Endothelial cell of umbilical vein (primary cell): ENCODE results near the gene NECAB2. TPM values are rescaled to one million over a fixed set of nuclear protein-coding genes. Genes with fewer than 3 reads are reported as not detected.

ENCODE experiments used
- BruUV-seq: library from RNA; stranded (reverse); fragments of 400-500 nt; replicated peaks from 2 replicates; lab custom pipeline; 2021; lab: Mats Ljungman, UMichigan
- CTCF ChIA-PET: fragments of 300-600, 350-600 bp; sonication (Branson Sonifier 250); formaldehyde crosslinking; loops from one replicate; lab custom pipeline; 2021; ENCODE audit warnings: antibody characterized with exemption, inconsistent platforms; lab: Charles Lee
- POLR2A ChIA-PET: fragments of 300-600, 350-600 bp; sonication (Branson Sonifier 250); formaldehyde crosslinking; loops from one replicate; lab custom pipeline; 2021; ENCODE audit warnings: antibody characterized with exemption, inconsistent platforms; lab: Charles Lee
- DNase-seq: peaks from one replicate; pipeline ENCODE4 v3.0.0-alpha.2; 2011; ENCODE audit warnings: low read depth, low spot score
- FAIRE-seq: peaks from 2 replicates; lab custom pipeline; 2011; peaks lifted over from hg19 to GRCh38; lab: Jason Lieb, UNC
- H2AFZ ChIP-seq: 2 replicates; pipeline ENCODE4 v1.6.0; 2012; ENCODE audit warnings: low read depth, low read length, control low read depth, inconsistent platforms
- H3K27ac ChIP-seq: 2 replicates; pipeline ENCODE4 v1.5.1; 2011; ENCODE audit warnings: low read depth, mild to moderate bottlenecking, control low read depth, low read length, moderate library complexity; ENCODE audit not compliant: insufficient read depth
- H3K27me3 ChIP-seq, 2 experiments: 2 replicates each; pipeline versions ENCODE4 v1.6.0 to v1.6.1; 2011; ENCODE audit warnings: low read length in 2 of 2, mixed read lengths in 1 of 2; ENCODE audit not compliant: control insufficient read depth in 2 of 2, insufficient read depth in 2 of 2
- H3K36me3 ChIP-seq, 2 experiments: 2 replicates in 1 of 2; 3 replicates in 1 of 2; pipeline ENCODE4 v1.5.1; 2011; ENCODE audit warnings: low read length in 2 of 2, mild to moderate bottlenecking in 1 of 2, moderate library complexity in 1 of 2; ENCODE audit not compliant: control insufficient read depth in 2 of 2, insufficient read depth in 2 of 2; ENCODE audit errors: extremely low read depth in 1 of 2
- H3K4me1 ChIP-seq: 3 replicates; pipeline ENCODE4 v1.5.1; 2011; ENCODE audit warnings: mild to moderate bottlenecking, low read length; ENCODE audit not compliant: control insufficient read depth, insufficient read depth; ENCODE audit errors: extremely low read depth
- H3K4me2 ChIP-seq: 2 replicates; pipeline ENCODE4 v1.6.1; 2011; ENCODE audit warnings: low read length, control low read depth, mixed read lengths; ENCODE audit not compliant: insufficient read depth
- H3K4me3 ChIP-seq, 3 experiments: fragments of 200-600 bp in 1 of 3; sonication (generic), shearing (Covaris generic) in 1 of 3; replicated peaks in 1 of 3; 2 replicates each; pipeline ENCODE4 v1.5.1; 2011 to 2016; ENCODE audit warnings: control low read depth in 3 of 3, low read length in 3 of 3, mild to moderate bottlenecking in 2 of 3, inconsistent platforms in 1 of 3, low read depth in 1 of 3, moderate library complexity in 1 of 3; ENCODE audit not compliant: insufficient read depth in 1 of 3
- H3K79me2 ChIP-seq: 2 replicates; pipeline ENCODE4 v1.6.0; 2012; ENCODE audit warnings: low read length, inconsistent platforms; ENCODE audit not compliant: control insufficient read depth, insufficient read depth
- H3K9ac ChIP-seq: replicated peaks from 2 replicates; pipeline ENCODE3; 2011; ENCODE audit warnings: low read length, control low read depth; ENCODE audit not compliant: insufficient read depth; ENCODE audit errors: extremely low read depth
- H3K9me1 ChIP-seq: replicated peaks from 3 replicates; pipeline ENCODE4 v1.6.0; 2011; ENCODE audit warnings: mild to moderate bottlenecking, low read length; ENCODE audit not compliant: control insufficient read depth, insufficient read depth; ENCODE audit errors: extremely low read depth
- H3K9me3 ChIP-seq: replicated peaks from 2 replicates; pipeline ENCODE4 v1.5.1; 2012; ENCODE audit warnings: low read length, inconsistent platforms; ENCODE audit not compliant: control insufficient read depth, insufficient read depth
- H4K20me1 ChIP-seq: replicated peaks from 2 replicates; pipeline ENCODE3; 2011; ENCODE audit warnings: mild to moderate bottlenecking, low read length; ENCODE audit not compliant: control insufficient read depth, insufficient read depth; ENCODE audit errors: extremely low read depth
- CTCF ChIP-seq, 2 donors: IDR thresholded peaks; 1 replicate in 1 of 2; 2 replicates in 1 of 2; pipeline ENCODE4 v1.5.1; 2011; ENCODE audit warnings: low read length in 2 of 2, mild to moderate bottlenecking in 2 of 2, moderate library complexity in 2 of 2, control low read depth in 1 of 2, inconsistent platforms in 1 of 2, low read depth in 1 of 2; ENCODE audit not compliant: insufficient read depth in 1 of 2; ENCODE audit errors: extremely low read depth in 1 of 2
- EZH2 ChIP-seq: IDR thresholded peaks from 2 replicates; pipeline ENCODE4 v1.6.1; 2012; ENCODE audit warnings: borderline replicate concordance, low read depth, mild to moderate bottlenecking, moderate library complexity, low read length, inconsistent platforms; ENCODE audit not compliant: severe bottlenecking
- FOS ChIP-seq: IDR thresholded peaks from 2 replicates; pipeline ENCODE4 v1.6.1; 2011; ENCODE audit warnings: mild to moderate bottlenecking, low read length, moderate library complexity, borderline replicate concordance; ENCODE audit not compliant: insufficient read depth
- GATA2 ChIP-seq: IDR thresholded peaks from 2 replicates; pipeline ENCODE4 v1.7.0; 2011; ENCODE audit warnings: low read depth, mild to moderate bottlenecking, moderate library complexity, mixed read lengths, low read length; ENCODE audit not compliant: insufficient read length, insufficient read depth
- JUN ChIP-seq: IDR thresholded peaks from 2 replicates; pipeline ENCODE4 v1.6.1; 2011; ENCODE audit warnings: borderline replicate concordance, low read depth; ENCODE audit not compliant: insufficient read length, insufficient read depth
- MAX ChIP-seq: IDR thresholded peaks from 2 replicates; pipeline ENCODE4 v1.6.1; 2011; ENCODE audit not compliant: insufficient read depth, insufficient read length
- MYC ChIP-seq: IDR thresholded peaks from one replicate; pipeline ENCODE4 v1.6.1; 2011; ENCODE audit warnings: mild to moderate bottlenecking, low read depth, low read length
- POLR2A ChIP-seq: IDR thresholded peaks from 2 replicates; pipeline ENCODE4 v1.6.1; 2012; ENCODE audit warnings: low read depth, mild to moderate bottlenecking, control low read depth, low read length
- POLR2AphosphoS5 ChIP-seq: IDR thresholded peaks from 2 replicates; pipeline ENCODE4 v1.6.1; 2012; ENCODE audit warnings: low read depth, mild to moderate bottlenecking, control low read depth, low read length, moderate library complexity; ENCODE audit not compliant: insufficient read depth
- dilution Hi-C: fragments of 300-500 bp; cut with MboI; formaldehyde crosslinking; loops from one replicate; pipeline ENCODE4 v1.15.0; 2019; ENCODE audit warnings: low sequenced_read_pairs; ENCODE audit not compliant: extremely low pct_ligation_motif_present
- intact Hi-C: fragments of 100-400 bp; cut with micrococcal nuclease; formaldehyde crosslinking; loops from one replicate; pipeline ENCODE4 v1.10.0; 2022
- polyA plus RNA-seq, 4 experiments: library from polyadenylated mRNA; depleted of rRNA in 3 of 4; stranded (reverse) in 3 of 4; unstranded in 1 of 4; fragments of >200 nt; gene quantifications; 2 replicates each; pipeline versions ENCODE4 v1.2.1 to v1.2.3, GENCODE V29; 2011 to 2012; ENCODE audit warnings: missing spikeins in 1 of 4
- total RNA-seq: library from RNA; stranded (reverse); gene quantifications from 2 replicates; pipeline ENCODE4 v1.2.3, GENCODE V29; 2021

Gene NECAB2
- total and polyA plus RNA-seq, 2 donors (not counting 3 experiments of a cell fraction or from before 2014, with no cell fraction given): 0.26 to 0.31 TPM

DNA sequence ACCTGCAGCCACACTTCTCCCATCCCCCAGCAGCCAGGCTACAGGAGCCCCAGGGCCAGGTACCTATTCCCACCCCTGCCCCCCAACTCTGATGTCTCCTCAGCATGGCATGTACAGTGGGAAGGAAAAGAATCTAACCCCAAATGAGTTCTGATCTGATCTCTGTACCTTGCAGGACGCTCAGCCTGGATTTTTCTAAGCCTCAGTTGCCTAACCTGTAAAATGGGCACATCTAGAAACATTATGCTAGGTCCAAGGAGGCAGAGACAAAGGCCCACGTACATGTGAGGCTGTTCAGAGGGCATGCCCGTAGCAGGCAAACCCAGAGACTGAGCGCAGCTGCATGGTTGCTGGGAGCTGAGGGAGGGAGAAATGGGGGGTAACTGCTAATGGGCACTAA, 39.5 kb downstream of the NECAB2 start:
- TF ChIP-seq MAX: no peak
- TF ChIP-seq EZH2: no peak
- no peak for TF ChIP-seq POLR2A
- TF ChIP-seq FOS: no peak
- no peak for TF ChIP-seq GATA2
- TF ChIP-seq JUN: no peak
- no peak for TF ChIP-seq POLR2AphosphoS5
- TF ChIP-seq CTCF (IDR thresholded peaks at IDR 0.05; ENCODE audit: extremely low read depth in 1 of 2, insufficient read depth in 1 of 2, low read depth in 1 of 2, low read length in 2 of 2): no peak
- no peak for TF ChIP-seq MYC
- H2AFZ ChIP-seq: no peak overlapping the region
- no TSS peak for BruUV-seq
- FAIRE-seq: no peak
- no peak overlapping the region for H3K4me2 ChIP-seq
- no peak for DNase-seq
- H3K79me2 ChIP-seq: no peaks in the 10 kb centered on the region
- H3K9me1 ChIP-seq: no peaks in the 10 kb centered on the region
- H3K4me1 ChIP-seq: no peaks in the 10 kb centered on the region
- H3K4me3 ChIP-seq: no peak overlapping the region
- ChIA-PET POLR2A (no interaction called here), CTCF (interaction anchor here (1.5 kb wide), 1 partner anchor 12 kb away, joined by 3 read pairs; no protein-coding TSS in a partner anchor)
- no peaks in the 10 kb centered on the region for H4K20me1 ChIP-seq
- no peaks in the 10 kb centered on the region for H3K9me3 ChIP-seq
- no peak overlapping the region for H3K9ac ChIP-seq
- dilution Hi-C loops (no loop called here), intact Hi-C loops (no loop called here)
- H3K27ac ChIP-seq: no peak overlapping the region
- H3K27me3 ChIP-seq: peaks cover 0 to 1% of the 10 kb centered on the region in 2 experiments
- no peaks in the 10 kb centered on the region for H3K36me3 ChIP-seq
